T-helper 1 cell treated with Interleukin-12 subunit alpha and Interleukin-12 subunit beta and Interleukin-4 antibody, amounts not matched to agents 30 μg/mL and 1 μg/mL, for 36 hours (primary cell): ENCODE data around the gene SLC9A2.

Experiments used
- H3K27ac Mint-ChIP-seq: one replicate; pipeline ENCODE4 v1.8.0; 2021; ENCODE audit warnings: mild to moderate bottlenecking, mixed read lengths
- H3K27me3 Mint-ChIP-seq: one replicate; pipeline ENCODE4 v1.8.0; 2021; ENCODE audit warnings: low read depth, mixed read lengths
- H3K36me3 Mint-ChIP-seq: one replicate; pipeline ENCODE4 v1.8.0; 2021; ENCODE audit warnings: low read depth, mixed read lengths
- H3K4me1 Mint-ChIP-seq: one replicate; pipeline ENCODE4 v1.8.0; 2021; ENCODE audit warnings: low read depth, mixed read lengths
- H3K4me3 Mint-ChIP-seq: one replicate; pipeline ENCODE4 v1.8.0; 2021; ENCODE audit warnings: mild to moderate bottlenecking, moderate library complexity, mixed read lengths
- H3K9me3 Mint-ChIP-seq: one replicate; pipeline ENCODE4 v1.8.0; 2021; ENCODE audit warnings: mixed read lengths

SLC9A2 gene

GRCh38 chr2:102753563-102754159, 134.3 kb downstream of the SLC9A2 start:
- Mint-ChIP-seq H3K27ac (no peak overlapping the region), H3K36me3 (no peaks in the 10 kb centered on the region), H3K27me3 (no peaks in the 10 kb centered on the region), H3K4me1 (no peaks in the 10 kb centered on the region), H3K9me3 (no peaks in the 10 kb centered on the region), H3K4me3 (no peak overlapping the region)

- Mint-ChIP-seq H3K4me3 (no peak overlapping the region), H3K27me3 (no peaks in the 10 kb centered on the region), H3K27ac (no peak overlapping the region)
Measured at GRCh38 chr2:102754456-102755145, 135.2 kb downstream of the SLC9A2 start.

GRCh38 chr2:102755284-102755683, 135.9 kb downstream of the SLC9A2 start:
- Mint-ChIP-seq H3K4me3 (no peak overlapping the region), H3K36me3 (no peaks in the 10 kb centered on the region), H3K4me1 (no peaks in the 10 kb centered on the region), H3K27ac (no peak overlapping the region), H3K9me3 (no peaks in the 10 kb centered on the region), H3K27me3 (no peaks in the 10 kb centered on the region)

More at GRCh38 chr2:102754456-102755145, 135.2 kb downstream of the SLC9A2 start:
- Mint-ChIP-seq H3K4me1 (no peaks in the 10 kb centered on the region), H3K9me3 (no peaks in the 10 kb centered on the region), H3K36me3 (no peaks in the 10 kb centered on the region)

- Mint-ChIP-seq H3K36me3 (no peaks in the 10 kb centered on the region), H3K4me1 (no peaks in the 10 kb centered on the region), H3K9me3 (no peaks in the 10 kb centered on the region), H3K4me3 (no peak overlapping the region), H3K27ac (no peak overlapping the region), H3K27me3 (no peaks in the 10 kb centered on the region)
Measured at GRCh38 chr2:102758439-102758838, 139.1 kb downstream of the SLC9A2 start.
